AG09309 (cell line): ENCODE measurements around the gene S100A3.
"Not testable (repeated sequence)": the region's sequence is repeated elsewhere in the genome, so short reads cannot be mapped to it uniquely, and the experiment has no call there.

Source experiments
- DNase-seq: peaks from one replicate; pipeline ENCODE4 v3.0.0-alpha.2; 2010; ENCODE audit warnings: low read depth
- H3K4me3 ChIP-seq: 2 replicates; pipeline ENCODE4 v1.5.1; 2011; ENCODE audit warnings: mild to moderate bottlenecking, low read depth, low read length, moderate library complexity; ENCODE audit not compliant: control insufficient read depth
- TF ChIP-seq, protein P1 (sequence below): IDR thresholded peaks from 2 replicates; pipeline ENCODE4 v1.5.1; 2011; ENCODE audit warnings: mild to moderate bottlenecking, low read depth, low read length, inconsistent platforms; ENCODE audit not compliant: insufficient read depth, control insufficient read depth; ENCODE audit errors: missing control alignments

The S100A3 gene

GRCh38 chr1:153520818-153521476 lies 28.1 kb downstream of the S100A3 start:
- no peak overlapping the region for H3K4me3 ChIP-seq
- TF ChIP-seq, protein P1, sequence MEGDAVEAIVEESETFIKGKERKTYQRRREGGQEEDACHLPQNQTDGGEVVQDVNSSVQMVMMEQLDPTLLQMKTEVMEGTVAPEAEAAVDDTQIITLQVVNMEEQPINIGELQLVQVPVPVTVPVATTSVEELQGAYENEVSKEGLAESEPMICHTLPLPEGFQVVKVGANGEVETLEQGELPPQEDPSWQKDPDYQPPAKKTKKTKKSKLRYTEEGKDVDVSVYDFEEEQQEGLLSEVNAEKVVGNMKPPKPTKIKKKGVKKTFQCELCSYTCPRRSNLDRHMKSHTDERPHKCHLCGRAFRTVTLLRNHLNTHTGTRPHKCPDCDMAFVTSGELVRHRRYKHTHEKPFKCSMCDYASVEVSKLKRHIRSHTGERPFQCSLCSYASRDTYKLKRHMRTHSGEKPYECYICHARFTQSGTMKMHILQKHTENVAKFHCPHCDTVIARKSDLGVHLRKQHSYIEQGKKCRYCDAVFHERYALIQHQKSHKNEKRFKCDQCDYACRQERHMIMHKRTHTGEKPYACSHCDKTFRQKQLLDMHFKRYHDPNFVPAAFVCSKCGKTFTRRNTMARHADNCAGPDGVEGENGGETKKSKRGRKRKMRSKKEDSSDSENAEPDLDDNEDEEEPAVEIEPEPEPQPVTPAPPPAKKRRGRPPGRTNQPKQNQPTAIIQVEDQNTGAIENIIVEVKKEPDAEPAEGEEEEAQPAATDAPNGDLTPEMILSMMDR: no peak
- DNase-seq: no peak

DNA sequence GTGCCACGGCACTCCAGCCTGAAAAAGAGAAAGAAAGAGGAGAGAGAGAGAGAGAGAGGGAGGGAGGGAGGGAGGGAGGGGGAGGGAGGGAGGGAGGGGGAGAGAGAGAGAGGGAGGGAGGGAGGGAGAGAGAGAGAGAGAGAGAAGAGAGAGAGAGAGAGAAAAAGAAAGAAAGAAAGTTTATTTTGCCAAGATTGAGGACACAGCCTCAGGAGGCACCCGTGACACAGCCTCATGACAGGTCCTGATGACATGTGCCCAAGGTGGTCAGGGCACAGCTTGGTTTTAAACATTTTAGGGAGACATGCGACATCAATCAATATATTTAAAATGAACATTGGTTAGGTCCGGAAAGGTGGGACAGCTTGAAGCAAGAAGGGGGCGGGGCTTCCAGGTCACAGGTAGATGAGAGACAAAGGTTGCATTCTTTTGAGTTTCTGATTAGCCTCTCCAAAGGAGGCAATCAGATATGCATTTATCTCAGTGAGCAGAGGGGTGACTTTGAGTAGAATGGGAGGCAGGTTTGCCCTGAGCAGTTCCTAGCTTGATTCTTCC lies 28.8 kb downstream of the S100A3 start:
- not testable (repeated sequence) for H3K4me3 ChIP-seq, DNase-seq

GRCh38 chr1:153519242-153519641 lies 29.8 kb downstream of the S100A3 start:
- DNase-seq: no peak

DNA sequence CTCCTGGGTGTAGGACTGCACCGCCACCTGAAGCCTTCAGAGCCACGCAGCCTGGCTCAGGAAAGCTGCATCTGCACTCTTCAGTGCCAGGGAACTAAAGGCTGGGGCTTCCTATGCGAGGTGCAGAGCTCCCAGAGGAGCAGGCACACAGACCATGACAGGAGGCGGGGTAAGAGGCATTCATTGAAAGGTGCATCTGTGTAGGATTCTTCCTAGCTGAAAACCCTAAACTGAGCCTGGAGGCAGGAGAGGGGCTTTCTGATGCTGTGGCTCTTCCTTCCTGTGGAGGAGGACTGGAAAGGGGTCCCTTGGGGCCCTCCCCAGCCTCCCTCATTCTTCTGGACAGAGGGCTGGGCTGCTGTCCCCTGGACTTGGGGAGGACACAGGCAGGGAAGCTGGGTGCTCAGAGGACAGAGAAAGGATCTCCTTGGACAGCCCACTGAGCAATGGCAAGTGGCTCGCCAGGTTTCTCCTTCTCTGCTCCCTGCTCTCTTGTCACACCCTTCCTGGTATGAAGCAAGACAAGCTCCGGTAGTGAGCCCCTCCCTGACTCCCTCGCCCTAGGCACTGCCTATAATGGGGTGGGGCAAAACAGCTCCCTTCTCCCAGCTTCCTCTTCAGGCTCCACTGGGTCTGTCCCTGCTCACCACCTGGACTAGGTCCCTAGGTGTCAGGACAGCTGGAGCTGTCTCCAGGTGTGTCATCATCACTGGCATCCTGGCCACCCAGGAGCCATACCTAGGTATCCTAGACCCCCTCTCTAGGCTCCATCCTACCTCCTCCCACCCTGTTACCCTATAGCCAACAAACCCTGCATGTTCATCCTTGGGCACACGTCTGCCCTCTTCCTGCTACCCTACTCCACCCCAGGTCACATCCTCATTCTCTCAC lies 33.3 kb downstream of the S100A3 start:
- no peak overlapping the region for H3K4me3 ChIP-seq
- TF ChIP-seq, protein P1: no peak
- no peak for DNase-seq

More at GRCh38 chr1:153519242-153519641, 29.8 kb downstream of the S100A3 start:
- H3K4me3 ChIP-seq: no peak overlapping the region
- TF ChIP-seq, protein P1: no peak

- TF ChIP-seq, protein P1: no peak
- H3K4me3 ChIP-seq: no peak overlapping the region
- DNase-seq: no peak
Measured at GRCh38 chr1:153513666-153514065, 35.4 kb downstream of the S100A3 start.

- TF ChIP-seq, protein P1: no peak
- DNase-seq: no peak
Measured at GRCh38 chr1:153513023-153513422, 36.0 kb downstream of the S100A3 start.

DNA sequence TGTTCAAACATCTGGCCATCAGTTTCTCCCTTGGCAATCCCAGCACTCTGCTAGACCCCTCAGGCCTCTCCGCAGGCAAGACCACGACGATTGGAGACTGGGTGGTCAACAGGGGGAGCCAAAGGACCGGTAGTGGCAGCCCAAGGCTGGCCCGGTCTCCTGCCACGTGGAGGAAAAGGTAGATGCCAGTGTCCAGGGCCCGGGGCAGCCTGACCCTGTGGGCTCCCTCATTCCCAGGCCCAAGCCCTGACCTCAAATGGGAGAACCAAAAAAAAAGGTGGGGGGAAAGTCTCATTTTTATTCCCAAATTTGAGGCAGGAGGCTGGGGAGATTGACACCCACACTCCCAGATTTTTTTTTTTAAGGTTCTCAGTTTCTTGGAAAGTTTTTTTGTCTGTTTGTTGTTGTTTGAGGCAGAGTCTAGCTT lies 38.1 kb downstream of the S100A3 start:
- DNase-seq: no peak
- TF ChIP-seq, protein P1: peak; percentile 98
- no peak overlapping the region for H3K4me3 ChIP-seq

More at GRCh38 chr1:153513023-153513422, 36.0 kb downstream of the S100A3 start:
- no peak overlapping the region for H3K4me3 ChIP-seq
